NCI-H1417 treated with DMSO at 0.1 percent for 48 hours (cell line): Measurements from ENCODE around the gene TNIK.

Experiments used
- DNase-seq: peaks from one replicate; lab custom pipeline; 2025; lab: John Stamatoyannopoulos, UW

Gene TNIK

DNA sequence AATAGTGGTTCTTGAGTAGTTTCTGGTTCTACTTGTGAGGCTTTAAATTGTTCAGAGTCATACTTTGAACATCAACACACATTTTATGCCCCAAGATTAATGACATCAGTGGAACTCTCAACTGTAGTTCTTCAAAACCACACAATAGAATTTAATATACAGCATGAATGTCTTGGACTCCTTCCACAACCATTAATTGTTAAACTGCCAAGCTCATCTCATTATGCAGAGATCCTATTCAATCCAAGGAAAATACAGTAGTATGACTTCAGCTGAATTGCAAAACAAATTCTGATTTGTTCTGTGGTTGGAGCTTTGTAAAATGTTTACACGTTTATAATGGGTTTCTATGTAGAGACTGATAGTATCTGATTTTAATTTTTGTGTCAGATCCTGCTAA lies 234.5 kb downstream of the TNIK start:
- no peak for DNase-seq

DNA sequence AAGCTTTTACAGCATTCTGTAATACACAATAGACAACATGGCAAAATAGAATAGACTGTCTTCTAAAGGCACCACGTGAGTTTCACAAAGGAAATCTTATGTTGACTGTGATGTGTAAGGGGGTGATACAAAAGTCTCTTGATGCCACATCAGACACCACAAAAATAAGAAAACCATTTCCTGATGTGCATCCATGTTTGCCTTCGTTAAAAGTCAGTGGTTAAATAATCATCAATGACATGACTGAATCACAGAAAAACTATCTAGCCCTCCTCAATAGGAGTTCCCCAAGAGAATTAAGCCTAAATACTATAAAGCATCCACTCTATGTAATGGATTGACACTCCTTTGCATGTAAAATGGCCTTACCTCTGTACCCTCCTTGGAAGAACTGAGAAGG lies 235.0 kb downstream of the TNIK start:
- DNase-seq = no peak

DNA sequence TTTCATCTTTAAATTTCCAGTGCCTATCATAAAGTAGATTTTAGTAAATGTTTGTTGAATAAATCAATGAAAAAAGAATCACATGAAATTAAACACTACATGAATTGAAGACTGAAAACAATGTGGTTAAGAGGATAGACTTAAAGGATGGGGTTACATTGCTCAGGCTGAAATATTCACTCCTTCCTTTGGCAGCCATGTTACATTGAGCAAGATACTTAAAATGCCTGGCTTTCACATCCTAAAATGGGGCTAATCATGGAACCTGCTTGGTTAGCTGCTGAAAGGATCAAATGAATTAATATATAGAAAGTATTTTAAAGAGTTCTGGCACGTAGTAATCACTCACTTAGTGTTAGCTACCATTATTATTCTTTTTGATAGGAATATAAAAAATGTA lies 236.8 kb downstream of the TNIK start:
- DNase-seq = no peak

GRCh38 chr3:171222995-171223394 lies 237.2 kb downstream of the TNIK start:
- no peak for DNase-seq

GRCh38 chr3:171221597-171221996 lies 238.6 kb downstream of the TNIK start:
- DNase-seq = no peak

DNA sequence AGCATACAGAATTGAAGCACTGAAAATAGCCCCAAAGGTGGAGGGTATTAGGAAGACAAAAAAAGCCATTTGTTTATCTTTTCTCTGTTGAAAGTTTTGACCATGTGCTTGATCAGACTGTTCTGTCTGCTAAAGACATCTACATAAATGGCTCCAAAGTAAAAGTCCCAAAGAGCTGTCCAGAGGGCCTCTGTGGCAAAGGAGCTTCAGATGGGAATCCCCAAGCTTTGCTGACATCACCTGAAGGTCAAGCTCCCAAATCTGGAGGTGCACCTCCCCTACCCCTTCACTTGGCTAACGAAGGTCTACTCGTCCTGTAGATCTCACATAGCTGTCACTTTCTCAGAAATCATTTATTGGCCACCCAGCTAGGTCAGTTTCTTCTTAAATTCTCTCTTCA lies 239.1 kb downstream of the TNIK start:
- DNase-seq = no peak

GRCh38 chr3:171219258-171219657 lies 240.9 kb downstream of the TNIK start:
- DNase-seq = no peak

GRCh38 chr3:171218069-171218468 lies 242.1 kb downstream of the TNIK start:
- DNase-seq = no peak

DNA sequence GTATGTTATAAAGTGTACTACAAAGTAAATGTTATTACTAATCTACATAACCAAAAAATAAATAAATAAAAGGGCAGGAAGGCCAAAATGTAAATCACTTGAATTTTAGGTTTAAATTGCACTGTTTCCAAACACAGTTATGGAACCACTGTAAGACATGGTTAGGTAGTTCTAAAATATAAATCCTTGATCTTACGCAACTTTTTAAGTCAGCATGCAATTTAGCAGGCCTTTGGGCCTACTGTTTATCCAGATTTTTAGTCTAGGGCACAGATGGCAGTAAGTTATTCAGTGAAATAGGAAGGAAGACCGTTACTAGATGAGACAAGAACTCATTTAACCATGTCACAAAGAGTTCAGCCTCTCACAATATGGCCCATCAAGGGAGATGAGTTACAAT lies 246.3 kb downstream of the TNIK start:
- DNase-seq = no peak

DNA sequence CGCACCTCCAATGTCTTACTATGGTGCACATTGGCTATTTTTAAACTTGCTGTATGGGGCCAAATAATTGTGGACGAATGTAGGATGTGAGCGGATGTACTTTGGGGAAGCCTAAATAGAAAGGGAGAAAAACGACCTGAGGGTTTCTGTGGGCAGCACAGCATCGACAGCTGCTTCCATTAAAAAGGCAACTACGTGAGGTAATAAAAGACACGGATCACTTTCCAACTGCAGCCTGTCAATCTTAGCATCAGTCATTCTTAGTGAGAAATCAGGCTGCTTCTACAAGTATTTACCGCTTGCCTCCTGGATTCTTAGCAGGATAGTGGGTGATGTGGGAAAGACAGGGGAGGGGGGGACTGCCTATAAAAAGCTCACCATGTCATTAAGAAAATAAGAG lies 247.0 kb downstream of the TNIK start:
- no peak for DNase-seq

- DNase-seq = no peak
These were observed 247.6 kb downstream of the TNIK start for GRCh38 chr3:171212648-171213047.

DNA sequence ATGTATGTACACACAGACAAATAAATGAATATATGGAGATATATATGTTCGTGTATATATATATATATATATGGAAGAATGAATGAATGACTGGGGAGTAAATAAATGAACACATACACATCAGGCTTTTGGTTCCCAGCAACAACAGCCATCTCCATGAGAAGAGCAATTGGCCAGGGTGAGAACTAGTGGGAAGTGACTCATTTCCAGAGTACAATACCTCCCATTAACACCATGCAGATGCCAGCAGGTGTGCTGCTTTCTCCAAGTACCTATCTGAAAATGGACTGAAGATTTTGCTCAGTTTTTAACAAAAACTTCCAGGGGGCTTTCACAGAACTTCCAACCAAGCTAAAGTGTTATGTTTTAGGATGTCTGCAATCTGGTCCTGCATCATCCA lies 253.9 kb downstream of the TNIK start:
- no peak for DNase-seq

- DNase-seq = no peak
These were observed 255.3 kb downstream of the TNIK start for GRCh38 chr3:171204942-171205341.

GRCh38 chr3:171201825-171202224 lies 258.4 kb downstream of the TNIK start:
- DNase-seq = no peak

DNA sequence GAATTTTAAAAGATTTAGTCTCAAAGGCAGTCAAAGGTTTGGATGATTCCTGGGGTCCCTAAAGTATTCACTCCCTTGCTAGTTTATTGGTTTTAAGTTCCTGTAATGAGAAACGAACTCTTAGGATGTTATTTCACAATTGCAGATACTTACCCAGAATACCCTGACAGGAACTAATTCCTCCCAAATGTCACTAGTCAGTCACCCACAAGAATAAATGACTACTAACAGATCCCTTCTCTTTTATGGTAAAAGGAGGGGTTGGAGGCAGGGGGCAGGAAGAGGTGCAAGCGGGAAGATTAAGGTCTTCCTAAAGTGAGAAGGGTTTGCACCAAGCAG lies 259.5 kb downstream of the TNIK start:
- DNase-seq = no peak

DNA sequence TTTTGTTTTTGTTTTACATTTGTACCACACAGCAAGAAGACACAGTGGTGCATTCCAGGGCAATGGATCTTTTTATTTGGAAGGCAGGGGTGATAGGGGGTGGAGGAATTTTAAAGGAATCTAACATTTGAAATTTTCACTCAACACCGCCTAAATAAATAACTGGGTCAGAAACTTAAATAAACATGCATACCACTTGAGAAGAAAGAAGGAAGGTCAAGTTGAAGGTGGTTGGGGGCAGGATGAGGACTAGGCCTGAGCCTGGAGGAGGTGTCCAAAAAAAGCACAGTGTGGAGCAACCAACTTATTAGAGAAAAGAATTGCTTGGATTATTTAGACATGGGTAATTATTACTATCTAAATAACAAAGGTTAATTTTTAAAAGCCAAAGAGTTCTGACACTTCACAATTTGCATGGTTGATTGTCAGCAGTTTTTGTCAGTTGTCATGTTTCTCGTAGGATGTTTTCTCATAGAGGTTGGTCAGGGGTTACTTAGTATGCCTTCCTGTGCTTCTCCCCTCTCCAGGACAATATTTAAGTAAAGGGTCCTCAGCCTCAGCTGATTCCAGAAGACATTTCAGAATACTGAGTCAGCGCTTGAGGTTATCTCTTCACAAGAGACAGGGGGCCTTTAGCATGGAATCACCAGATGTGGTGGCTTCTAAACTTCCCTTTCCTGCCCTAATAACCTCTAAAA lies 260.0 kb downstream of the TNIK start:
- no peak for DNase-seq

- no peak for DNase-seq
These were observed 260.8 kb downstream of the TNIK start for GRCh38 chr3:171199473-171199829.

GRCh38 chr3:171198781-171199472 lies 261.3 kb downstream of the TNIK start:
- DNase-seq = peak; percentile 38

DNA sequence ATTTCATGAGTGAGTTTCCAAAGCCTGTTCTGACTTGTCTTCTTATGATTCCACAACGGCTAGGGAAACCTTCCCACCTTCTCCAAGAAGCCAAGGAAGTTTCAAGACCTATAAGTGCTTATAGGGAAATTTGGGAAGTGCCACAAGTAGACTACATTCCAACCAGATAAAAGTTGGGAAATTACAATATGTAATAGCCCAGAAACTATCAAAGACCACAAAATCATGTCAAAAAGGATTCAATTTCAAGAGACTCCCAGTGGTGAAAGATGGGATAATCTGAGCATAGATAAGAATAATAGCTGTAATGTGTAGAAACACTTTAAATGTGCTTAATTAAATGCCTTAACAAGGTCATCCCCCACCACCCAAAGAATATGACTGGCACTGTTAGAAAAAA lies 264.5 kb downstream of the TNIK start:
- DNase-seq = no peak

- DNase-seq = no peak
These were observed 265.2 kb downstream of the TNIK start for GRCh38 chr3:171194965-171195364.

- DNase-seq = no peak
These were observed 266.5 kb downstream of the TNIK start for GRCh38 chr3:171193693-171194092.

GRCh38 chr3:171192176-171192854 lies 267.9 kb downstream of the TNIK start:
- DNase-seq = no peak

DNA sequence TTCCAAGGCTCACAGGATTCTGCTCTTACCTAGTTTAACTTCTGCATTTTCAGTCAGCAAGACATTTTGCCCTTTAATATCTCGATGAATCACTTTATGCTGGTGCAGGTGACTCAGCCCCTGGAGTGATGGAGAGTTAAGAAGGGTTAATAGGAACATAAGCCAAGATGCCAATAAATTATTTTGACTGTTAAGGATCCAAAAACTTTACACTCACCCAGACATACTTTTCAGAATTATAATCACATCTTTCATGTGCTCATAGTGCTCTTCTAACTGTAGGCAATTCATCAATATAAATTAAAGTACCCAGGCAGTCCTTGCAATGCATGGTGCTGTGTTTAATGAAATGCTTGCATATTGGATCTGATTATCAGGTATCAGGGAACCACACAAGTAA lies 269.5 kb downstream of the TNIK start:
- DNase-seq = no peak
